Peyer's patch (tissue), 4 donors: ENCODE data around the gene SGPP2.

Source experiments
- CTCF ChIP-seq, 6 experiments: fragments of 450-650 bp in 4 of 6; fragments of 200-600 bp in 2 of 6; sonication (generic) in 1 of 6; IDR thresholded peaks; one replicate each; pipeline ENCODE4 v1.5.1; 2017 to 2019; ENCODE audit warnings: antibody characterized with exemption in 6 of 6, mild to moderate bottlenecking in 3 of 6, moderate library complexity in 1 of 6
- POLR2A ChIP-seq, 2 donors: fragments of 450-650 bp; IDR thresholded peaks; one replicate each; pipeline ENCODE4 v1.5.1; 2017; ENCODE audit warnings: antibody characterized with exemption in 2 of 2, mild to moderate bottlenecking in 2 of 2, moderate library complexity in 2 of 2

- TF ChIP-seq CTCF (IDR thresholded peaks at IDR 0.05) (no peak), POLR2A (IDR thresholded peaks at IDR 0.05) (no peak)
These were observed 102.3 kb downstream of the SGPP2 start for GRCh38 chr2:222526480-222527277.
